Central memory CD4-positive, alpha-beta T cell (primary cell): ENCODE results near the gene PARD3.

ENCODE experiments used
- DNase-seq: peaks from one replicate; pipeline ENCODE4 v3.0.0; 2022

The PARD3 gene

DNA sequence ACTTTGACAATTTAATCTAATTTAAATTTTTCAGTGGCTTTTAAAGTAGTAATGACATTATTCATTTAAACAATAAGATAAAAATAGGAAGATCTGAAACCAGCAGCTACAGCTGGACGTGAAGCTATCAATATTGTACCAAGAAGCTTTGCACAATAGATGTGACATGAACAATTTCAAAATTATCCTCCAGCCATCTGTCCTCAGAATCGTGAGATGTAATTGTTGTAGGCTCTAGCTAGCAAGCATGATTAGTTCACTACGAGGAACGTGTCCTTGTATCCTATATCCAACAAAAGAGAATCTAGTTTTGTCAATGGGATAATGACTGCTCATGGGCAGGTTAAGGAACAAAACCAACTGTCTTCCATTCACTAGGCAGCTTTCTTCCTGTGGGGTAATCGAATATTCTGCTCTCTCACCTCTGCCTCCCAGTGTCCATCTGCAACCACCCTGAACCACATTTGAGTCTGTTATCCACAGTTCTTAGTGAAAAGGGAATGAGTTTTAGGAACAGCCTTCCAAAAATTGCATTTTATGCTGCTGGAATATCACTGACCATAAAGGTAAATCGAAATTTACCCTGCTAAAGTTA, 247.3 kb downstream of the PARD3 start:
- DNase-seq: no peak

DNA sequence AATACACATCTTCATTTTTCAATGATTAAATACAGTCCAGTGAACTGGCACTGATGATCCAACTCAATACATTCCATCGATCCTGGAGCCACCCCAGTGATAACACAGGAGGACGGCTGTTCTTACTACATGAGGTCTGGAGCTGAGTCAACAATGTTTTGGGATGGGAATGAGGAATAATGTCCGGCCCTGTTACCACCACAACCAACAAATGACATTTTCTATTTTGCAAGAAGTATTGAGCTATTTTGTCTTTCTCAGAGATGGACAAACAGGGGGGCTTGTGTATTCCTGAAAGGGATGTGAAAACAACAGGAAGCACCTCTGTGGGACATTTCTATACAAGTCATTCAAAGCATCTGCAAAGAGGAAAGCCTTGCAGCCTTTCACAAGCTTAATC, 249.2 kb downstream of the PARD3 start:
- DNase-seq: no peak

DNA sequence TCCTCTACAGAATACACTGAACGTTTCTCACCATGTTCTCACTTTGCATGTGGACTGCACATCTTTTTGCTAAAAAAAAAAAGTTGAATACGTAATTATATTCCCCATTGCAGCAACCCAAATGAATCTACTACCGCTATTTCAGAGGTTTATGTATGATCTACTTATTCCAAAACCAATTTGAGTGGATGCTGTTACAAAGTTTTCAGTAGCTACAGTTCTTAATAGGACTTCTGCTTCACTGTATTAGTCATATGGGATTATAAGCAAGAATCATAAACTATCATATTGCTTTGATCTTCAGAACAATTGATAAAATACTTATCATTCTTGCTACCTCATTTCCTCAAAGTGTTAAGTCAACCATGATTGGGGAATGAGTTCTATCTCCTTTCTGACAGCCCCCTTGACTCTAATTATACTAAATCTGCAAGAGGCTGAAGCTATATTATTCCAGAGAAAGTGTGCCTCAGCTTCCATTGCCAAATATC, 257.0 kb downstream of the PARD3 start:
- no peak for DNase-seq

DNA sequence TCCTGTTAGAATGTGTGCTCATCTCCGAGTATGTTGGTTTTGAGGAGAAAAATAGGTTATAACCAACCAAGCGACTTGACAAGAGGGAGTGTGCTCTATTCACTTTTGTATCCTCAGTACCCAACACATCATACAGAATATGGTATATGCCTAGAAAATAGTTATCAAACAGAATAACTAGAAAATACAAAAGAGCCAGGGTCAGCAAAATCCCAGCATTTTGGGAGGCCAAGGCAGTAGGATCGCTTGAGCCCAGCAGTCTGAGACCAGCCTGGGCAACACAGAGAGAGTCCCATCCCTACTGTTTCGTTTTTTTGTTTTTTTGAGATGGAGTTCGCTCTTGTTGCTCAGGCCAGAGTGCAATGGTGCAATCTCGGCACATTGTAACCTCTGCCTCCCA, 257.9 kb downstream of the PARD3 start:
- DNase-seq: no peak

DNA sequence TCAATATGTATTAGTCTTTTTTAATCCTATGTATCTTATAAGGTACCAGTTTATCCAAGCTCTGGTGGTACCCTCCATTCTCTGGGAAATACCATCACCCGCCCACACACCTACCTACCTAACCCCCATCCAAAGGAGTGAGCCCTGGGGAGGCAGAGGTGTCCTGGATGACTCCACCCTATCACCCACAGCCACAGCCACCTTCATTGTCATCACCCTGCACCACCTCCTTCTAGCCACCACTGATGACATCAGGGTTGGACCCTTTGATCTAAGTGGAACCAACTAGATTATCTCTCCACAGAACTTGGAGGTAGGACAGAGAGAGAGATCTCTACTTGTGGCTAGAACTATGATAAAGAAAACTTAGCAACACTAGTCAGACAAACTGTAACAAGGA, 259.4 kb downstream of the PARD3 start:
- no peak for DNase-seq

DNA sequence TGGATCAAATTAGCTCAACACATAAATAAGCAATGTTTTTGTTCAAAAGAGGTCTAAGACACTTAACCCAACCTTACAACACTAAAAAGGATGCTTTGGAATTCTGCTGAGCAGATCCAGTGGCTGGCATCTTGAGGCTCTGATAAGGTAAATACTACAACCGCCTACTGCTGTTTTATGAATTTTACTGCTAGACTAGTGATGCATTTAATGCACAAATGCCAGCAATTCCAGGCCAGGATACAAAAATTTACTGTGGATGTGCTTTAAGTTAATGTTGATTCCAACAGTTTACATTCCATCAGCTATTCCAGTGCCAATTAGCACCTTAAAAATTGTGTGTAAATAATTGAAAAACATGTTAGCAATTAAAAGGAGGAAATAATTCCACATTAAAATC, 261.3 kb downstream of the PARD3 start:
- no peak for DNase-seq

DNA sequence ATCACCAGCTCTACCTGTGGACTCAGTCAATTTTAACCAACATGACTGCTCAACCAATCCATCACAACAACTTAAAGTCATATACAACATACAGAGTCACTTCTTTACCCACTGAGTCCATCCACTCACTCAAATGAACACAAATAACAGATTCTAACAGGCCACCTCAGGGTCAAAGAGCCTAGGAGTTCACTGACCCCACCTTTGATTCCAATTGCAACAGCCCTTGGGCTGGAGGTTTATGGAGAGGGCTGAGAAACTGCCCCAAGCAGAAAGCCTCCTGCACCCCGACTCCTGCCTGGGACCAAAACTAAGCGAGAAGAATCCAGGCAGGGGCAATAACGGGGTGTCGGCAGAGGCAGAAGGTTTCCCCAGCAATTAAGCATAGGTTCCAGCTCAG, 263.8 kb downstream of the PARD3 start:
- no peak for DNase-seq

DNA sequence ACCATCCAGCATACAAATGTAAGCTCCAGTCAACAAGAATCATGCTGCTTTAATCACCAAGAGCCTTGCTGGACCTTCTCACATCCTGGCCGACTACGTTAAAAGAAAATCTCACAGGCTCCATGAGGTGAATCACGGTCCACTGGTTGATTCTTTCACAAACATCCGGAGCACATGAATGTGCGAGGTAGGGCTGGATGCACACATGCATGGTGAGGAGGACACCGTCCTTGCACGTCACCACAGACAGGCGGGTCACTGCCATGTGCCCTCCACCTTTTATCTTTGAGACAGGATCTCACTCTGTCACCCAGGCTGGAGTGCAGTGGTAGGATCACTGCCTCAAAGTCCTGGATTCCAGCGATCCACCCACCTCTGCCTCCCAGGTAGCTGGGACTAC, 265.1 kb downstream of the PARD3 start:
- no peak for DNase-seq

DNA sequence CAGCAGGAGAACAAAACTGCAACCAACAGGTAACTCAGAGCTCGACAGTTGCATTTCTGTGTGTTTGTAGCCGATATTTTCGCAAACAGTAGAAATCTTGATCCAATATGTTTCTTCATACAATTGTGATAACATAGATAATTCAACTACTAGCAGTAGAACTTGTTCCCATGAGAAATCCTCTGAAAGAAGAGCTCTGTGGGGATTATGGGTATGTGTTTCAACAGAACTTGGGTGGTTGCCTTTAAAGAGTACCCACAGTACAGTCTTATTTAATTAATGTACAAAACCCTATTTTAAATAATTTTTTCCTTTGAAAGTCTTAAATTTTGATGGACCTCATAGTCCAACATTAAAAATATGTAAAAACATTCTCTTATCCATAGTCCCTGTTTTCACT, 266.1 kb downstream of the PARD3 start:
- no peak for DNase-seq

DNA sequence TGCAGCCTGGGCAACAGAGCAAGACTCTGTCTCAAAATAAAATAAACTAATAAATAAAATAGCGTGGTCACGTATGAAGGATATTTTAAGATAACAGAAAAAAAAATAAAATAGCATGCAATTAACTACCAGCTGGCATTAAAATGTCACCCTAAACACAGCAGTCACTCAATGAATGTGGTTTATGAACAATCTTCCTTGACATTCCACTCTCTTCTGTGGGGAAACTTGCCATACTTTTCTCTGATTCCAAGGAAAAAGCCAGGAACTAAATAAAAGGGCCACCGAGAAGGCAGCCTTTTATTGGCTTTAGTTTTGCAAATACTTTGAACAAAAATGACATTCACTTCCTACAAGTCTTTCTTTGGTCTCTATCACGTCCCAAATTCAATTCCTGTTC, 266.6 kb downstream of the PARD3 start:
- DNase-seq: no peak

DNA sequence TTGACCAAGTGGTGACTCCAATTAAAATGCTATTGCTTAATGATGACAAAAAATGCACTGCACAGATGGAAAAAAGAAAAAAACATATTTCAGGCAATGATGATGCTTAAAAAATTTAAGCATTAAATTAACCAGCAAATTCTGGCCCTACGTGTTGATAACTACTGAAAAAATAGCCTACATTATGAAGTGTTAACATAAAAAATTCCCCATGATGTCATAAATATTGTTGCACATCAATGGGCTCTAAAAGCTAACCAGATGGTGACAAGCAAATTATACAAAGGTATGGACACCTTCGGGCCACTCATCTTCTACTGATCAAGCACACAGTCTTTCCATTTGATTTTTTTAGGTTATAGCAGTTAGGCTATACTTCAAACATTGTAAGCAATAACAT, 267.4 kb downstream of the PARD3 start:
- DNase-seq: no peak

DNA sequence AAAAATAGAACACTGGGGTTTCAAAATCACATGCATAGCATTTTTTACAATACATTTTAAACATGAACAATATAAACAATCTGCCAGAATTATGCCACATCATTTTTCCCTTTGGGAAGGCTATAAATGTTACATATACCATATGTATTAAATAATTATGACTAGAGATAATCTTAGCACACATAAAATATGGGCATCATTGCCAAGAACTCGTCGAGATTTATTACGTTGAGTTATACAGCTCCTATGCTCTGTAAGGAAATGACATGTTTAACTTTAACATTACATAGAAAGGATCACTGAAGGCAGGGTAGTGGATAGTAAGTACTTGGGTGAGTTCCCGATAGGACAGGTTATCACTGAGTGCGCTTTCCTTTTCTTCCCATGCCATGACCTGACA, 267.8 kb downstream of the PARD3 start:
- no peak for DNase-seq

DNA sequence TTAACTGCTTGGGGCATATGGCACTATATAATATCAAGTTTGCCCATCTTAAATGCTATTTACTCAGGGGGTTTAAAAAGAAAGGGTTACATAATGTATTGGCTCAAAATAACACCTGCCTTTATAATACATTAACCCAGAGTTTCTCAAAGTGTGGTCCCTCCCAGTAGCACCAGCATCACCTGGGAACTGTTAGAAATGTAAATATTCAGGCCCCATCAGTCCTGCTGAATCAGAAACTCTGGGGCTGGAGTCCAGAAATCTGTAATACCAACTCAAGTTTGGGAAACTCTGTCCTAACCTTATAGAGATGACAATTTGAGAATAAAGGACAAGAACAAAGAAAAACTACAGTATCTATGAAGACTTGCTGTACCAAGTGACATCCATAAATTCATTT, 270.7 kb downstream of the PARD3 start:
- DNase-seq: no peak

DNA sequence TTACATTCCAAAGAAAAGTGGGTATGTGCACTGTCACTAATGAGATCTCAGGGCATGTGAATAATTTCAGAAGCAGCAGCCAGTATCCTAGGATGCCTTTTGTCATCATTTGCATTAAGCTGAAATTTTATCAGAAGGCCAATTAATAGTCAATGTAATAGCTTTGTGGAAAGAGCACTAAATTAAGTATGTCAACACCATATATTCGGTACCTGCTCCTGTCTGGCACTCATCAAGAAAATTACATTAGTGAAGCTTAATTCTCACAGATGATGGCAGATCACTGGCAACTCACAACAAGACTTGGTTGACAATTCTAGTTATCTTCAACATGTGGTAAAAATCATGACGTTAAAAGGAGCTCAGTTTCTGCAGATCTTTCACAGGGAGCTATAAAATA, 271.4 kb downstream of the PARD3 start:
- no peak for DNase-seq

DNA sequence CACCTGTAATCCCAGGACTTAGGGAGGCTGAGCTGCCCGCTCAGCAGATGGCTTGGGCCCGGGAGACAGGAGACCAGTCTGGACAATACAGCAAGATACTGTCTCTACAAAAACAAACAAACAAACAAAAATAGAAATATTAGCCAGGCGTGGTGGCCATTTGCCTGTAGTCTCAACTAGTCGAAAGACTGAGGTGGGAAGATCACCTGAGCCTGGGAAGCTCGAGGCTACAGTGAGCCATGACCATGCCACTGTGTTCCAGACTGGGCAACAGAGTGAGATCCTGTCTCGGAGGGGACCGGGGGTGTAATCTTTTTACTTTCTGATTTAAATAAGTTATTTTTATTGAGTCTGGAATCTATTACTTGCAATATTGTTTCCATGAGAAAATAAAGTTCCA, 274.6 kb downstream of the PARD3 start:
- no peak for DNase-seq

DNA sequence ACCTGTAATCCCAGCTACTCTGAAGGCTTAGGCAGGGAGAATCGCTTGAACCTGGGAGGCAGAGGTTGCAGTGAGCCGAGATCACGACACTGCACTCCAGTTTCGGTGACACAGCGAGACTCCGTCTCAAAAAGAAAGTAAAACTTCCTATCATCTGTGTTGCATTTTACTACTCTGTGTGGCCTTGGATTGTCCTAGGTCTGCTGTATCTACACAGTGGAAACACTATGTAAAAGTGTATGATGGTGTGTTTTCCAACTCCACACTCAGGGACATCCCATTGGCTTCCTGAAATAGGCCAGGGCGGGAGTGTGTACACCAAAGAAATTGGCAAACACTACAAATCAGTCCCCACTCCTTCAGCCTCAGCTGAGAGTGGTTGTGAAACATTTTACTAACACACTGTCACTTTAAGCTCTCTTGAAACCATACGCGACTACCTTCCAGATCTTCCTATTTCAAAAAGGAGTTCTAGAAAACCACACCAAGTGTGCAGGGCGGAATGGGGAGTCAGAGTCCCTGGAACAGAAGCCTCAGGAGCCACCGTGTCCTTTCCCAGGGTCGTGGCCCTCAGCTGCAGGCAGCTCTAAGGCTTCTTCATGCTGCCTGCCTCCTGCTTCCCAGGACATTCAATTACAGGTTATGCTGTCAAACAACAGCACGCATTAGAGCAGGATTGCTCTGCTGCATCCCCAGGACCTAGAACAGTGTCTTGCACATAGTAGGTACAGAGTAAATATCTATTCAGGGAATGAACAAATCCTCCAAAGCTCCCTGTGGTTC, 275.4 kb downstream of the PARD3 start:
- no peak for DNase-seq

DNA sequence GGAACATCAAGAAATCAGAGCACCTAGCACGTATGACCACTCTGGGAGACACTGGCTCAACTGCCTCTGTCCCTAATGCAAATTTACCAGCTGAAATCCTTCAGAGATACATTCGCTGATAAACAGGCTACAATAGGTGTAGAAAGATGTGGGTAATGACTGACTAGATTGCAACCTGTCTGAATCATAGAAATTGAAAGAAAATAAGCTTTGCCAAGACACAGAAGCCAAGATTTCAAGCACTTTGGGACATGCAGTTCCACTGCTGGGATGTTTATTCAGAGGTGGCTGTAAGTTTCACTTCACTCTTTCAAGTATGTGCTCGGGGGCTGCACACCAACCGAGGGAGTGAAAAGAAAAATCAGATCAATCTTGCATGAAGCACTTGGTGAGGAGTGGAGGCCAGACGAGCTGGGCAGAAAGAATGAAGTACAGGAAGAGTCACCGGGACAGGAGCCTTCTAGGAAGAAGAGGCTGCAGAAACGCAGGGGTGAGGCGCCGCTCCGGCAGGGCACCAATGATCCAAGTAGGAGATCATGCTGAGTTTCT, 276.7 kb downstream of the PARD3 start:
- DNase-seq: no peak

DNA sequence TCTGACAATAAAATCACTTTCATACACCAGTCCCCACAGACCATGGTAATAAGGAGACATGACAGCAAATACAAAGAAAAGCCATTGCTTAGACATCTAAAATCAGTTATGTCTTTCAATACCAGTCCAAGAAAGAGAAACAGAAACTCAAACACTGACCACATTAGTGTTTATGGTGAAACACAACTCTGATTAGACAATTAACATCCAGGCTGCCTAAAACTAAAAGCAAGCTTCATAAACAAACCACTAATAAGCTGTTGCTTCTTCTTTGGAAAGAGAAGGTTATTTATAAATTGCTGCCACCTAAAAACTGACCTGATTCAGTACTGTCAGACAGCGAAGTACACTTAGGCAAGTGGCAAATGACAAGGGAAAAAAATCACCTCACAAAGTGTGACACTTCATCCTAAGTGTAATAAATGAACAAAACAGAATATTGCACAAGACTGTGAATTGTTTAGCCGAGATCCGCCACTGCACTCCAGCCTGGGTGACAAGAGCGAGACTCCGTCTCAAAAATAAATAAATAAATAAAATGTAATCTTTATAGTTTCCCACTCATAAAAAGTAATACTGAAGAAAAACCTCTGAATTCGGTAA, 277.4 kb downstream of the PARD3 start:
- no peak for DNase-seq

DNA sequence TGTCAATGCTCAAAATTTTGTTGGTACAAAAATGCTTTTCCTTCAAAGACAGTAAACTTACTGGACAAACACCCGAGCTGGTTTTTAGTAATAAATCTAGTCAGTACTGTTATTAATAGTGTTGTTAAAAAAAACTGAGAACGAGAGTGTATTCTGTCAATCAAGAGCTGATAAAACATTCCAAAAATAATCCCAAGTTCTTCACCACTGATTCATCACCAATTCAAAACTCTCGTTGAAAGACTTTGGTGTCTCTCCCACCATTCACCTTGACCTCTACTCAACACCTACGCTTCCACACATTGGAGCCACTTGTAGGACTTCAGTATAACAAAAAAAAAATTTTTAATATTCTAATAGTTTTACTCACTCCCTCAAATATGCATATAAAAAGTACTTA, 279.2 kb downstream of the PARD3 start:
- DNase-seq: no peak

DNA sequence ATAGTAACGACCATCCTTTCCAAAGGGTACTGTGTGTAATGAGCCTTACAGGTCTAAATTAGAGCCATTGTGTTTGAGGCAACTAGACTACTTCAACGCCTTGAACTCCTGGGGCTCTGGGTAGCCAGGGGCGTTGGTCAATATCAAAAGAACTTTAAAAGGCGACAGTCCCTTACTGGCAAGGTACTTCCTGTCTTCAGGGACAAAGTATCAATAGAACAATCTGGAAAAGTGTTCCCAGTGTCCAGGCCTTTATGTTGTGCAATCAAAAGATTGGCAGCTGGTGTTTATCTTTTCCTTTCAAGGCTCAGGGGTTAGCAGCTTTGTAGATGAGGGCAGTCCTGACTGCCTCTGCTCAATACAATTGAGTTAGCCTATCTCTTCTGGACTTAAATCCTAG, 284.3 kb downstream of the PARD3 start:
- no peak for DNase-seq

DNA sequence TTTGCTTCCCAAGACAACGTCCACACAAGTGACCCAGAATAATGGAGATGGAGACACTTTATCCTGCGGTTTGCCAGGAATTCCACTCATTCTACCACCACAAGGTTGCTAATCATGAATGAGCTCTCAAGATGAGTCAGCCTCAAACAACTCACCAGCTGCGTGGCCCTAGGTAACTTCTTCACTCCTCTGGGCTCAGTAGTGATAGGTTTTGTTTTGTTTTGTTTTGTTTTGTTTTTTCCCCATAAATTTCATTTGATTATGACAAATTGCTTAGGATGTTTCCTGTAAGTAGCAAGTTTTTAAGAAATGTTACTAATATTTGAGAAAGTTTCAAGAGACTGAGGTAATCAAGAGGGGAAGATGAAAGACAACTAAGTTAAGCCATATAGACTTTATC, 286.8 kb downstream of the PARD3 start:
- DNase-seq: no peak

DNA sequence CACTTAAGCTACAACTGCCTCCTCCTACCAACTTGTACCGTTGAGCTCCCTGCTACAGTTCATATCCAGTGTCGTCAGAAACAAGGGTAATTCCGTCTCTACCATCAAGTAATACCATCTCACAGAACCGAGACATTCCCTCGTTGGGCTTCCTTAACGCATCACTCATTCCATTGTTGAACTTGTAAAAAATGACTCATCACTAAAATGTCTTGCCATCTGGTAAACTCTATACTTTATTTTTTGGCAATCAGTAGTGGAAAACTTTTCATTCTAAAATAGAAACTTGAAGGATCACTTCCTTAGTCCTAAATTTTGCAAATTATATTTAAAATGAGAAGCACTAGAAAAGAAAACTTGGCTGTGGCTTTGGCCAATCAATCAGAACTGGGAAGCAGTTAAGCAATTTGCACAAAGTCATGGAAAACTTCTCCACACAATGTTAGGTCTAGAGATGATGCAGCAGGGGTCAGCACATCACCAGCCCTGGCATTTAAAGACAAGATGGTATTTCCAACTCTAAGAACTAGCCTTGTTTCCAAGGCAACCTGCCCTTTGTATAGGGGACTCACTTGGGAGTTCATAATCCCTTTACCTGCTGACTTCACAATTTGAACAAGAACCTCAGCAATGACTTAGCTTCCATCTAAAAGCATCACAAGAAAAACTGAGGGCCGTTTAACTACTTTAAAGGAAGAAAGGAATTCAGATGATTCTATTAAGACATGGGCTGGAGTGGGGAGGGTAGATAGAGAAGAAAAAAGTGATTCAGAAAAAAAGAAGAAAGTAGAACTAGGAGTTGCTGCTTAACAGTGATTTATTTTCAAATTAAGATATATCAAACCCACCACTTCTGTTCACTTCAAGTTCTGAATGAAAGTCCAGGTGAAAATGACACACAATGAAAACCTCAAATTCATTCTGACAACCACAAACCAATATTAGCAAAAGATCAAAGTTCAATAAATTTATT, 288.1 kb downstream of the PARD3 start:
- no peak for DNase-seq

DNA sequence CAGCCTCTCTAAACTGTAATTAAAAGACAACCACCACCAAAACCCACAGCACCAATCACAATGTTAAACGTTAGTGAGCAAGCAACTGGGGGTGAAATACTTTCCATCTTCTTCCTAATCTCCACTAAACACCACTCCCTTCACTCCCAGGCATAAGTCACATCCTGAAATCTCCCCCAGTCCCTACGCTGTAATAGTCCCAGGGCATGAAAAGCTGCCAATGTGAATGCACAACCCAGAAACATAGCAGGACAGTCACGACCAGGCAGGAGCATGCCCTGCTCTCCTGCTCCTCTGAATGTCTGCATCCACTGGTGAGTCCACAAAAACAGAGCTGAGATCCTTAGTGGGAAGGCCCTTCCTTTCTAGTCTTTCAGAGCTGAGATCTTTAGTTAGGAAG, 288.9 kb downstream of the PARD3 start:
- no peak for DNase-seq
